GM19193 (cell line): Measurements from ENCODE around the gene HELZ2.

ENCODE experiments used
- POLR2A ChIP-seq: IDR thresholded peaks from 4 replicates; pipeline ENCODE4 v1.6.1; 2011; ENCODE audit not compliant: insufficient read depth, insufficient read length; ENCODE audit errors: extremely low read depth

Gene HELZ2

DNA sequence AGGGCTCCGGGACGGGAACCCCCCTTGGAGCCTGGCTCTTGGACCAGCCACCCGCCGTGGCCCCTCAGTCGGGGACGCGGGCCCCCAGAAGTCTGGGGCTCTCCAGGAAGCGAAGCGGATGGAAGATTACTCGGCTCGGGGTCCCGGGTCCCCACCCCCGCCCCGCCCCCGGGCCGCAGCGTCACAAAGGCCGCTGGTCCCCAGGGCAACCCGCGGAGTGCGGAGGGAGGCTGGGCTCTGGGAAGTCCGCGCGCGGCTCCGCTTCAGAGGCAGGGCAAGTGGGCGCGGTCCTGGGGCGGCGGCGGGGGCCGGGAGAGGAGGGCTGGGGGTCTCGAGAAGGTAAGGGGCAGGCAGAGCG is 20.1 kb downstream of the HELZ2 start, which contains the start of gene FNDC11:
Gene FNDC11 (plus strand): TSS at position 227 of the 358 bp plus-strand sequence. CDS start 1,505 bp downstream, outside the sequence.
- TF ChIP-seq POLR2A, result no peak

DNA sequence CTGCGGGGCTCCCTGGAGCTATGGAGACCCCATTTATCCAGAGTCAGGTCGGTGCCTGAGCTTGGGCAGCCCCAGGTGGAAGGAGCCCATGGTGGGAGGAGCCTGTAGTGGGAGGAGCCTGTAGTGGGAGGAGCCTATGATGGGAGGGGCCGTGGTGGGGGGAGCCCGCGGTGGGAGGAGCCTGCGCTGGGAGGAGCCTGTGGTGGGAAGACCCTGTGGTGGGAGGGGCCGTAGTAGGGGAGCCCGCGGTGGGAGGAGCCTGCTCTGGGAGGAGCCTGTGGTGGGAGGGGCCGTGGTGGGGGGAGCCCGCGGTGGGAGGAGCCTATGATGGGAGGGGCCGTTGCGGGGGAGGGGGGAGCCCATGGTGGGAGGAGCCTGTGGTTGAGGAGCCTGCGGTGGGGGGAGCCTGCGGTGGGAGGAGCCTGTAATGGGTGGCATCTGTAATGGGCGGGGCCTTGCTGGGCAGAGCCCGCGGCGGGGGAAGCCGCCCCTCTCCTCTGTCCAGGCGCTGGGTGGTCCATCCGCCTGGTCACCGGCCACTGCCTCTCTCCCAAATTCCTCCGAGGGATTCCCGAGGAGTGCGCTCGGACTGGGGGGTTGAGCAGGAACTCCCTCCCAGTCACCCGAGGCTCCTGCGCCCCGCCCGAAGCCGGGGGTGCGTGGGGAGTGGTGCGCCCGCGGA is 20.6 kb downstream of the HELZ2 start:
- TF ChIP-seq POLR2A, result peak; percentile 29

DNA sequence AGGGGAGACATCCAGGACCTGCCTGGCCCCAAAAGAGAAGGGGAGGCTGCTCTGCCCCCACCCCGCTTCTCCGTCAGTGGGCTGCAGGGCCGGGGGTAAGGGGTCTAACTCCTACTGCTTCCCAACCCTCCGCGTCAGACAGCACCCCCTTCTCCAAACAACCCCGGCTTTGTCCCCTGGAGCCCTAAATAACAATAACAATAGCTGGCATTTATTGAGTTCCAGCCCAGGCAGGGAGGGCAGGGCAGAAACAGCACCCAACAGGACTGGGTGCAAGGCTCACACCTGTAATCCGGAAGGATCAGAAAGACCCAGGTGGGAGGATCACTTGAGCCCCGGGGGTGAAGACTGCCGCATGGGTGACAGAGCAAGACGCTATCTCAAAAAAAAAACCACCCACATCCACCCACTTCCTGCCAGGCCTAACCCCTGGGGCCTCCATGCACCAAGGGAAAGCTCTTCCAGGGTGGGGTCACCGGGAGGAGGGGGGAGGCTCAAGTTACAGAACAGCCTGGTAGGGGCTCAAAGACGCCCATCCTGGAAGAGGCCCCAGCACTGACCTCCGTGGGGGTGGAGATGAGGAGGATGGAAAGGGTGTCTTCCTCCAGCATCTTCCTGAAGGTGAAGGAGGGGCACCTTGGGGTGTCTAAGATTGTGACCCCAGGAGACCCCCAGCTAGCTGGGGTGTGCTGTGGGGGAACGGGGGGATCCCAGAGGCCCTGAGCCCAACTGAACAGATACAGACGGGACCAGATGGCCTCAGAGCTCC is 21.4 kb downstream of the HELZ2 start:
- no peak for TF ChIP-seq POLR2A

DNA sequence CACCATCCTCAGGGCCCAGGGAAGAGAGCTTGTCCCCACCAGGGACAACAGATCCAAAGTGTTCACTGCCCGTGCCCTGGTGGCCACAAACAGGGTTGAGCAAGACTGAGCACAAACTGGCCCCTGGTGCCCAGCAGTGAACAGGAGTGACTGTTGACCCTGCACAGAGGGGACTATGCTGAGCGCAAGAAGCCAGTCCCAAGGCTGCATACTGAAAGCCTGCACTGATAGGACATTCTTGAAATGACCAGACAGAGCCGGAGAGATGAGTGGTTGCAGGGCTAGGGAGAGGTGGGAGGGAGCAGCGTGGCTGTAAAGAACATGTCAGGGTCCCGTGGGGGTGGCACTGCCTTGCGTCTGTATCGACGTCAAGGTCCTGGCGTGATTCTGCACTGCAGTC is 23.0 kb downstream of the HELZ2 start:
- TF ChIP-seq POLR2A, result no peak

DNA sequence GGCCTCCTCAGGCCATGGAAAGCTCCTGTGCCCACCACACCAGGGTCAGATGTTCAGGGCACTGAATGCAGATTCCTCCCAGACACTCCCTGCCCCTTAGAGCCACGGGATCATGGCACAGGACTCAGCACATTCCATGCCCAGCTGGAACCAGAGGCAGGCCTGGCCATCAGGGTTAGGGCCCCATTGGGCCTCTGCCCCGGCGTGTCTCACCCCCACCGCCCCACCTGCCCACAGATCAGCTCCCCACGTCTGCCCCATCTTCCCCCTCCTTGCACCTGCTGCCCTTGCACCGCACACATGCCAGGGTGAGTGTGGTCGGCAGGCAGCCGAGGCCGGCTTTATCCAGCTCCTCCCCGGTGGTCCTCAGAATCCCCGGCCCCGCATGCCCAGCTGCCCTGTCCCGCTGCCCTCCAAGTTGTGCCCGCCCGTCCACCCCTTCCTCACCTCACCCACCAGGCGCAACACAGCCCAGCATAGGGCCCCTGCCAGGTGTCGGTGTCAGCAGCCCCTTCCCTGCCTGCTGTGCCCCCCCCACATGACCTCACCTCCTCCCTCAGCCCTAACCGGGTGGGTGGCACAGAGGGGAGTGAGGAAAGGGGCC is 24.3 kb downstream of the HELZ2 start:
- no peak for TF ChIP-seq POLR2A

DNA sequence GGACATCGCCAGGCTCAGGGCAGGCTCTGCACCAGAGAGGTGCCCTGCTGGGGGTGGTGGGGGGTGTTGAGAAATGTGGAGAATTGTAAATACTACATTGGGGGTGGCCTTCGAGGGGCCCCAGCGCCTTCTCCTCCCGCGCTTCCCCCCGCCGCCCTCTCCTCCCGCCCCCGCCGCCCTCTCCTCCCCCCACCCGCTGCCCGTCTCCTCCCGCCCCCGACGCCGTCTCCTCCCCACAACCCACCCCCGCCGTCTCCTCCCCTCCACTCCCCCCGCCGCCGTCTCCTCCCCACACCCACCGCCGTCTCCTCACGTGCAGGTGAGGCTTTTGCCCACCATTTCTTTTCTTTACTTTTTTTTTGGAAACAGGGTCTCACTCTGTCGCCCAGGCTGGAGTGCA is 25.0 kb downstream of the HELZ2 start:
- TF ChIP-seq POLR2A, result no peak

DNA sequence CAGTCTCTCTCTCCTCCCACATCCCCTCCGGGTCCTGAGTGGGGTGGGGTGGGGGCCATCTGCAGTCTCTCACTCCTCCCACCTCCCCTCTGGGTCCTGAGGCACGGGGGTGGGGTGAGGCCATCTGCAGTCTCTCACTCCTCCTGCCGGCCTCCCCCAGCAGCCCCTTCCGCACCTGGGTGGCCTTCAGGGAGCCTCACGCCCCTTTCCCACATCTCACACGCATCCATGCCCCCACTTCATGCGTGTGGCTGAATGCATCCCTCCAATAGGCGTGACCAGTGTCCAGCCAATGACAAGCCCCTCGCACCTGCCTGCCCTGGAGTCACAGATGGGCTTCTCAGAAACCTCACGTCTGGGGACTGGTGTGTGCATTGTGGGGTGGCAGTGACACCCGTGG is 25.5 kb downstream of the HELZ2 start:
- TF ChIP-seq POLR2A, result no peak

DNA sequence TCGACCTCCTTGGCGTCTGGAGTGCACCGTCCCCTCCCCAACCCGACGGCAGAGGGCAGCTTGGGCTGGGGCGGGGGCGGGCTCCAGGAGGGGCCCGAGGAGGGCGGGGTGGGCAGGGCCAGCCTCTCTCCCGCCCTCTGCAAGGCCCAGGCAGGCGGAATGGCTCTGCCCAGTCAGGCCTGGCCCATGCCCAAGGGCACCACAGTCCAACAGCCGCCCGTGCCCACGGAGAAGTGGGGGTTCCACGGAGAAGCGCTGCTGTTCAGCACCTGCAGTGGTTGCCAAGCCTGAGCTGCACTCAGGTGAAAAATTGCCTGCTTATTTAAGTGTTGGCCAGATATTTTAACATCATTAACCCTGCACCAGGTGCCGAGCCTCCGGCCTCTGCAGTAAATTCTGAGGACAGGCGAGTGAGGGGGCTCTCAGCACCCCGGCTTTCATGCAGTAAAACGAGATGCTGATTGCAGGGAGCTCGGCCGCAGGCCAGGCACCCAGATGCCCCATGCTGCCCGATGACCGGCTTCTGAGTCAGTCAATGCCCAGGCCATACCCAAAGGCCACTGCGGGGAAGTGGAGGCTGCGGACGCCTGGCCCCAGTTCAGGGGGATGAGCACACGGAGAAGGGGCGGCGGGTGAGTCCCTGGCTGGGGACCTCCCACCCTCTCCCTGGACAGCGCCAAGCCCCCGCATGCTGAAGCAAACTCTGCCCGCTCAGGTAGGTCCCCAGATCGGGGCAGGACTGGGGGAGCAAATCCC is 26.1 kb downstream of the HELZ2 start, which contains the start of gene SRMS:
Gene SRMS (minus strand): TSS at position 25 of the 756 bp plus-strand sequence. CDS start 286 bp downstream, outside the sequence.
- no peak for TF ChIP-seq POLR2A

DNA sequence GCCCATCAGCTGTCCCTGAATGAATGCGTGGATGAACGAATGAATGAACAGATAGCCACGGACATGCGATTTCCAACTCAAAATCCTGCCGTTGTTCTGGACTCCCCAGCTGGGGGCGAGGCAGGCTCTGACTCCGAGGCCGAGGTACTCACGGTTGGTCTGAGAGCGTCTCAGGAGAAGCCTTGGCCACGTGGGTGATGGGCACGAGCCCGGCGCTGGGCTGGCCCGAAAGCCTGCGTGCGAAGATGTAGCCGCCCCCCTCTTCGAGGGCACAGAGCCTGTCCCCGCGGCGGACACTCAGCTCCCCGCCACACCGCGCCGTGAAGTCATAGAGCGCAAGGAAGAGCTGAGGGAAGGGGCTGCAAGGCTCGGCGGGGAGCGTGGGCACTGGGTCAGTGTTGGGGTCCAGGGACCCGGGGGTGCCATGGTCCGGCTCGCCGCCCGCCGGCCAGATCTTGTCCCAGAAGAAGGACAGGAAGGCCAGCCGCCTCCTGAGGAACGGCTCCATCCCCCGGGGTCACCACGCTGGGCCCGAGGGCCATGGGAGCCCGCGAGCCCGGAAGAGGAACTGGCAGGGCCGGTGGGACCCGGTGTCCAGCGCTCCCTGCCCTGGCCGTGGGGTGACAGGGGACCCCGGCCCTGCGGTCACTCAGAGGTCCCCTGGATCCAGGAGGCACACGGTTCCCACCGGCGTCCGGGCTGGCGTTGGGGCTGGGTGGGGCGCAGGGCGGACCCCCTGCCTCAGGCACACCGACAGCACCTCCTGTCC is 26.9 kb downstream of the HELZ2 start:
- no peak for TF ChIP-seq POLR2A

DNA sequence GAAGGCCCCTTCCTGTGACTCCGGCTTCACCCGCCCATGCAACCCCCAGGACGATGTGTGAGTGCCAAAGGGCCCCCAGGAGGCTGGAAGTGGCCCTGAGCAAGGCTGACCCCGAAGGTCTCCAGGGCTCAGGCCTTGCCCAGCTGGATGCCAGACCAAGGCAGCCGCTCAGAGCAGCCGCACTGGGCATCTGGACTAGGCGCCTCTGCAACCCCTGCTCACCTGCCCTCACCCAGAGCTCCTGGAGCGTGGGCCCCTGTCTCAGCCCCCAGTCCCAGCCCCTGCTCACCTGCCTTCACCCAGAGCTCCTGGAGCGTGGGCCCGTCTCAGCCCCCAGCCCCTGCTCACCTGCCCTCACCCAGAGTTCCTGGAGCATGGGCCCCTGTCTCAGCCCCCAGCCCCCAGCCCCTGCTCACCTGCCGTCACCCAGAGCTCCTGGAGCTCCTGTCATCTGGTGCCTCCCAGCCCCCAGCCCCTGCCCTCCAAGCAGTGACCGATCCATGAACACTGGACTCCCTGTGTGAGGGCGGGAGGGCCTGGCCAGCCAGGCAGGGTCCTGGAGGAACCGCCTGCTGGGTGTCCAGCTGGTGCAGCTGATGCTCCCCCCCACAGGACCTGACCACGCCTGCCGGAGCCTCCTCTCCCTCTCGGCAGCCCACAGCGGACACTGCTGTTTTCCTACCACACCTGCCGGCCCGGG is 27.6 kb downstream of the HELZ2 start:
- no peak for TF ChIP-seq POLR2A

DNA sequence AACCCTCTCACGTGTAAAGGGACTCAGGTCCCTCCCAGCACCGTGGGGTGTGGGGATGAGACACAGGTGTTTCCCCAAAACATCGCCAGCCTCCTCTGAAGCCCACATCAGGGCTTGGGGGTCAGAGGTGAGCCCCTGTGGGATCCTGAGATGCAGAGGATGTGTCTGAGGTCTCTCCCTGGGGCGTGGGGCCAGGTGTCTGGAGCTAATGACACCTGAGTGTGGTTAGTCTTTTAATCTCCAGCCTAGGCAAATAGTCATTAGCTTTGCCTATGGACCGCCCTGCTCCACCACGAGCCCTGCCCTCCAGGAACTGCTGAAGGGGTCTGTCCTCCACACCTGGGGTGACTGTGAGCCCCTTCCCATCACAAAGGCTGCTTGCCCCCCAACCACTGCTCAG is 28.2 kb downstream of the HELZ2 start:
- TF ChIP-seq POLR2A, result no peak

DNA sequence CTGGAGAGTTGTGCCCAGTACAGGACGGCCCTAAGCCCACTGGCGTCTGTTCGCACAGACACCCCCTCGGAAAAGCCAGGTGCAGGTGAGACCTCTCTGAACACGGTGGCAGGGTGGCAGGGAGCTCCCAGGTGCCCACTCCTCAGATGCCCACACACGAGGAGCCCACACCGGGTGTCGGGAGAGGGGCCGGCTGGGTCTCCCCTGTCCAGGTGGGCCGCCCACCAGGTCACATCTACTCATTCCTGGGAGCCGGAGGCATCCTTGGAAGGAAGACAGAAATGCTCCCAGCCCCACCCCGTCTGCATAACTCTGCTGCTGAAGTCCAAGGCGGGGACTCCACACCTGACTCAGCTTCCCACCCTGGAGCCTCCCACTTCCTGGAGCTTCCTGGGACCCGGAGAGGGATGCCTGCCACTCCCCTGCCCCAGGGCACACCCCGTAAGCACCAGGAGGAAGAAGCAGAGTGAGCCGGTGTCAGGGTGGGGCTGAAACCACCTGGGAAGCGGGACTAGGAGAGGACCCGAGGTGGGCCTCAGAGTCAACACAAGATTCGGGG is 29.0 kb downstream of the HELZ2 start:
- TF ChIP-seq POLR2A, result no peak

DNA sequence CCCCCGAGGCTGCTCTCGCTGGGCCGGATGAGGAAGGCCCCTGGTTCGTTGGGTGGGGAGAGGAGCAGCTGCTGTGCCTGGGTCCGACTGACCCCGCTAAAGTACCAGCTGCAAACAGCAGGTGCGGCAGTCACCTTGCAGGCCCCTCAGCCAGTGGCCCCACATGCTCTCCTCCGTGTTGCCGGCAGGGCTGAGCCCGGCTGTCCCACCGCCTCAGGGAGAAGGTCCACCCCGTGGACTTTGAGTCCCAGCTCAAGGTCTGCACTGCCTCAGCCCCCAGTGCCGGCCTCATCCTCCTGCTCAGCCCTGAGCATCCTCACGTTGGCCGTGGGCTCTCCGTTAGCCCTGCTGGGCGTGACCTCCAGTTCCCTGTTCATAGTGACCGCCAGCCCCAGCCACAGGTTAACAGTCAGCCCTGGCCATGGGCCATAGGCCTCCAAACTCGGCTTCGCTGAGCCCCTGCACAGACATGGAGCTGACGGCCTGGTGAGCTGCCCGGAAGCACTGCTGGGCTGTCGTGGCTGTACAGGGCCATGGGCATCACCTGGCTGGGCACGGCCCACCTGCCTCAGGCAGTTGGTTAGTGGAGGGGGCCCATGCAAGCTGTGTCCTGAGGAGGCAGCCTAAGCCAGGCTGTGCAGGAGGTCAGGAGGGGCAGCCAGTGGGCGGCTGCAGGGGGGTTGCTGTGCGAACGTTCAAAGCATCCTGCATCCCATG is 29.6 kb downstream of the HELZ2 start:
- no peak for TF ChIP-seq POLR2A

DNA sequence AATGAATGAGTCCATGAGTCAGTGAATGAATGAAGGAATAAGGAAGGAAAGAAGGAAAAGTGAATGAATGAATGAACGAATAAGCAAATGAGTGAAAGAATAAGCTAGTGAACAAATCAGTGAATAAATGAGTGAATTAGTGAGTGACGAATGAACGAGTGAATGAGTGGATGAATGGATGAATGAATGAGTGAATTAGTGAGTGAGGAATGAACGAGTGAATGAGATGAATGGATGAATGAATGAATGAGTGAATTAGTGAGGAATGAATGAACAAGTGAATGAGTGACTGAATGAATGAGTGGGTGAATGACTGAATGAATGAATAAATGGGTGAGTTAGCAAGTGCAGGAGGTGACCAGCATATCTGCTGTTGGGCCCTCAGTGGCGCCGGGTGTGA is 30.3 kb downstream of the HELZ2 start:
- no peak for TF ChIP-seq POLR2A

DNA sequence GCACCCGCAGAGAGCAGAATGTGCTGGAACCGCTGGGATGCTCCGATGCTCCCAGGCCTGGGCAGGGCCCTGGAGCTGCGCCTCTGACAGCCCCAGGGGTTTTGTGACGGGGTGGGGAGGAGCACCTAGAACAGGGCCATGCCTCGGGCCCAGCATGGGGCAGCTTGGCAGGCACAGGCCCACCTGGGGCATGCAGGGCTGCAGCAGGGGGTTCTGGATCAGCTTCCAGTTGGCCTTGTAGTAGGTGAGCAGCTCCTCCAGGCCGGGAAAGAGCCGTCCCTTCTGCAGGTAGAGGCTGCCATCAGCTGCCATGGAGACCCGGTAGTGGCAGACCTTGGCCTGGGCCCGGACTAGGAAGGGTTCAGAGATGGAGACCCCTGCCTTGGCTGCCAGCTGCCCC is 30.9 kb downstream of the HELZ2 start:
- TF ChIP-seq POLR2A, result no peak
